ENCODE results near the gene SLC35E2B. TPM values are rescaled to one million over a fixed set of nuclear protein-coding genes. Genes with fewer than 3 reads are reported as not detected.

Gene SLC35E2B
- polyA plus RNA-seq, 4 donors: 68.3 to 81.6 (median 70.9) TPM

GRCh38 chr1:1627261-1627828 is 65.2 kb downstream of the SLC35E2B start:
- DNase-seq (ENCODE audit: low read depth in 4 of 4, low spot score in 3 of 4): no peak

GRCh38 chr1:1626207-1627141 is 66.1 kb downstream of the SLC35E2B start:
- no peak for DNase-seq (ENCODE audit: low read depth in 4 of 4, low spot score in 3 of 4)

- no peak for DNase-seq (ENCODE audit: low read depth in 4 of 4, low spot score in 3 of 4)
Measured at GRCh38 chr1:1625824-1626206, 66.8 kb downstream of the SLC35E2B start.

GRCh38 chr1:1625404-1625775 is 67.2 kb downstream of the SLC35E2B start:
- no peak for DNase-seq (ENCODE audit: low read depth in 4 of 4, low spot score in 3 of 4)

GRCh38 chr1:1624443-1625403 is 67.9 kb downstream of the SLC35E2B start:
- DNase-seq (ENCODE audit: low read depth in 4 of 4, low spot score in 3 of 4): no peak

- DNase-seq (ENCODE audit: low read depth in 4 of 4, low spot score in 3 of 4): no peak
Measured at GRCh38 chr1:1623631-1624442, 68.8 kb downstream of the SLC35E2B start.

GRCh38 chr1:1623181-1623630 is 69.4 kb downstream of the SLC35E2B start:
- no peak for DNase-seq (ENCODE audit: low read depth in 4 of 4, low spot score in 3 of 4)

GRCh38 chr1:1622788-1623094 is 69.9 kb downstream of the SLC35E2B start:
- DNase-seq (ENCODE audit: low read depth in 4 of 4, low spot score in 3 of 4): no peak

GRCh38 chr1:1622010-1622787 is 70.4 kb downstream of the SLC35E2B start:
- DNase-seq (ENCODE audit: low read depth in 4 of 4, low spot score in 3 of 4): no peak

GRCh38 chr1:1621173-1622009 is 71.2 kb downstream of the SLC35E2B start:
- no peak for DNase-seq (ENCODE audit: low read depth in 4 of 4, low spot score in 3 of 4)

- no peak for DNase-seq (ENCODE audit: low read depth in 4 of 4, low spot score in 3 of 4)
Measured at GRCh38 chr1:1620433-1621139, 72.0 kb downstream of the SLC35E2B start.

GRCh38 chr1:1619917-1620361 is 72.7 kb downstream of the SLC35E2B start:
- no peak for DNase-seq (ENCODE audit: low read depth in 4 of 4, low spot score in 3 of 4)

GRCh38 chr1:1618396-1619068 is 74.1 kb downstream of the SLC35E2B start:
- no peak for DNase-seq (ENCODE audit: low read depth in 4 of 4, low spot score in 3 of 4)

- no peak for DNase-seq (ENCODE audit: low read depth in 4 of 4, low spot score in 3 of 4)
Measured at GRCh38 chr1:1617925-1618324, 74.7 kb downstream of the SLC35E2B start.

- no peak for DNase-seq (ENCODE audit: low read depth in 4 of 4, low spot score in 3 of 4)
Measured at GRCh38 chr1:1617516-1617915, 75.1 kb downstream of the SLC35E2B start.

GRCh38 chr1:1616838-1617237 is 75.8 kb downstream of the SLC35E2B start:
- no peak for DNase-seq (ENCODE audit: low read depth in 4 of 4, low spot score in 3 of 4)

GRCh38 chr1:1616045-1616790 is 76.4 kb downstream of the SLC35E2B start:
- DNase-seq (ENCODE audit: low read depth in 4 of 4, low spot score in 3 of 4): no peak
